Vagina (tissue), 2 donors: ENCODE data around the gene CCM2.

Source experiments
- CTCF ChIP-seq, 3 experiments: fragments of 450-650 bp in 2 of 3; fragments of 200-600 bp in 1 of 3; sonication (generic) in 1 of 3; IDR thresholded peaks; one replicate each; pipeline ENCODE4 v1.5.1; 2017 to 2019; ENCODE audit warnings: antibody characterized with exemption in 3 of 3, mild to moderate bottlenecking in 2 of 3, moderate library complexity in 2 of 3
- POLR2A ChIP-seq, 2 donors: fragments of 450-650 bp; IDR thresholded peaks; one replicate each; pipeline ENCODE4 v1.6.1; 2017; ENCODE audit warnings: antibody characterized with exemption in 2 of 2, mild to moderate bottlenecking in 2 of 2, moderate library complexity in 2 of 2
- POLR2AphosphoS5 ChIP-seq, 2 donors: sonication (generic); formaldehyde crosslinking; IDR thresholded peaks; one replicate each; pipeline ENCODE4 v1.9.0; 2017; ENCODE audit warnings: antibody characterized with exemption in 2 of 2, mild to moderate bottlenecking in 2 of 2, low read depth in 1 of 2; ENCODE audit not compliant: insufficient read depth in 1 of 2

- TF ChIP-seq CTCF (IDR thresholded peaks at IDR 0.05) = no peak
- no peak for TF ChIP-seq POLR2AphosphoS5 (IDR thresholded peaks at IDR 0.05; ENCODE audit: insufficient read depth in 1 of 2, low read depth in 1 of 2)
- no peak for TF ChIP-seq POLR2A (IDR thresholded peaks at IDR 0.05)
These were observed 33.4 kb downstream of the CCM2 start for GRCh38 chr7:45033261-45033930.
